ENCODE data around the gene HECTD1.

- TF ChIP-seq POLR2AphosphoS5 (IDR thresholded peaks at IDR 0.05; ENCODE audit: low read depth), result no peak
- TF ChIP-seq CTCF (IDR thresholded peaks at IDR 0.05; ENCODE audit: insufficient read depth, low read length), result no peak
- TF ChIP-seq GABPA (IDR thresholded peaks at IDR 0.05; ENCODE audit: low read depth), result no peak
- TF ChIP-seq REST (IDR thresholded peaks at IDR 0.05; ENCODE audit: insufficient replicate concordance, low read depth), result no peak
- no peak for TF ChIP-seq SPI1 (IDR thresholded peaks at IDR 0.05; ENCODE audit: borderline replicate concordance, low read depth)
Observed at GRCh38 chr14:31097081-31097480, 110.5 kb downstream of the HECTD1 start.

Measured in HL-60 (cell line).